HG03066 (cell line): ENCODE data around the gene FAM222B.
A peak's percentile ranks its signal among the peaks of the same experiment; 100 is the strongest.
"Not testable (repeated sequence)": the region's sequence is repeated elsewhere in the genome, so short reads cannot be mapped to it uniquely, and the experiment has no call there.

ENCODE experiments used
- ATAC-seq: cut with Tn5 transposase; IDR thresholded peaks from one replicate; pipeline ENCODE4 v1.9.1; 2021; ENCODE audit warnings: low read depth; ENCODE audit not compliant: unreplicated experiment

The FAM222B gene

DNA sequence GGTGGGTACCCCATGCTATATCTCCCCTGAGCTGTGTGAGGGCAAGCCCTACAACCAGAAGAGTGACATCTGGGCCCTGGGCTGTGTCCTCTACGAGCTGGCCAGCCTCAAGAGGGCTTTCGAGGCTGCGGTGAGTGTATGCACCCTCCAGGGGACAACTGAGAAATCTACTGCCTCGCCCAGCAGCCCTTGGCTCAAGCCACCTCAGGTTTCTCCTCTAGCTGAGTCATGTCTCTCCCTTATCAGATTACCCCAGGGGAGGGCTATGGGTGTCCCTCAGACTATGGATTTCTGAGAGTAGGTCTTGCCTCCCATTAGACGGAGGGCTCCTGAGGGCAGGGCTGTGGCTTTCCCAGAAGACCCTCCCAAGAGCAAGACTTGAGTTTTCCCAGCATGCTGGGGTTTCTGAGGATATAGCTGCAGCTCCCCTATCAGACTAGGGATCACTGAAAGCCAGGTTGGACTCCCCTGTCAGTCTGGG is 107.3 kb downstream of the FAM222B start:
- no peak for ATAC-seq

DNA sequence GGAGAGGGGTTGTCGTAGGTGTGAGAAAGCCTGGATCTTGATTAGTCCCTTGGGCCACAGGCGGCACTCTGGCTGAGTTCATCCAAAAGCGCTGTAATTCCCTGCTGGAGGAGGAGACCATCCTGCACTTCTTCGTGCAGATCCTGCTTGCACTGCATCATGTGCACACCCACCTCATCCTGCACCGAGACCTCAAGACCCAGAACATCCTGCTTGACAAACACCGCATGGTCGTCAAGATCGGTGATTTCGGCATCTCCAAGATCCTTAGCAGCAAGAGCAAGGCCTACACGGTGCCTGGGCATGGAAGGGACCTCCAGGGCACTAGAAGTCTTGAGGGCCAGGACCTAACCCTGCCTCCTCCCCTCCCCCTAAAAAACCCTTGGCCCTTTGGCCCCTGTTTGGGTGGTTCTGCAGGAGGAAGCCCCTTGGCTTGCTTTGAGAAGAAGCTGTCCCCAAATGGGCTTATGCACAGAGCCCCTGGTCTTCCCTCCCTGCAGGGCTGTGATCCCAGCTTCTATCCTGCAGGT is 107.8 kb downstream of the FAM222B start:
- no peak for ATAC-seq

DNA sequence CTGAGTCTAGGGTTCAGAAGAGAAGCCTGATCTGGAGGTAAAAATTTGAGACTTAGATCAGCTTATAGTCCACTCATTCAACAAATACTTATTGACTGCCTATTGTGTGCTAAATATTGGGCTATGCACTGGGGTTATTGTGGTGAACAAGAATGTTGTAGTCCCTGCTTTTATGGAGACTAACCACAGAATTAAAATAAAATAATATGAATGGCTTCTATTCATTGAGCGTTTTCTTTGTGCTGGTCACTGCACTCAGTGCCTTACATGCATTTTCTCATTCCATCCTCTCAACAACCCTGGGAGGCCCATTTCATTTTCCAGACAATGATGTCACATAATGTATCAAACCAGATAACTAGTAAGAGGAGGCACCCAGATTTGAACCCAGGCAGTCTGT is 109.2 kb downstream of the FAM222B start:
- ATAC-seq: no peak

DNA sequence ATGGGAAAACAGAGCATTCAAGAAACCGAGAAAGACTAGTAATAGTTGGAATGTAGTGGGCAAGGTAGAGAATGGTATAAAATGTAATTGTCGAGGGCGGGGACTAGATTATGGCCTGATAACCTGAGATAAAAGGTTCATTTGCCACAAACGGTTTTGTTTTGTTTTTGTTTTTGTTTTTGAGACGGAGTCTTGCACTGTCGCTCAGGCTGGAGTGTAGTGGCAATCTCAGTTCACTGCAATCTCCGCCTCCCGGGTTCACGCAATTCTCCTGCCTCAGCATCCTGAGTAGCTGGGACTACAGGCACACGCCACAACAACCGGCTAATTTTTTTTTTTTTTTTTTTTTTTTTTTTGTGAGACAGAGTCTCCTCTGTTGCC is 112.7 kb downstream of the FAM222B start:
- ATAC-seq: no peak

DNA sequence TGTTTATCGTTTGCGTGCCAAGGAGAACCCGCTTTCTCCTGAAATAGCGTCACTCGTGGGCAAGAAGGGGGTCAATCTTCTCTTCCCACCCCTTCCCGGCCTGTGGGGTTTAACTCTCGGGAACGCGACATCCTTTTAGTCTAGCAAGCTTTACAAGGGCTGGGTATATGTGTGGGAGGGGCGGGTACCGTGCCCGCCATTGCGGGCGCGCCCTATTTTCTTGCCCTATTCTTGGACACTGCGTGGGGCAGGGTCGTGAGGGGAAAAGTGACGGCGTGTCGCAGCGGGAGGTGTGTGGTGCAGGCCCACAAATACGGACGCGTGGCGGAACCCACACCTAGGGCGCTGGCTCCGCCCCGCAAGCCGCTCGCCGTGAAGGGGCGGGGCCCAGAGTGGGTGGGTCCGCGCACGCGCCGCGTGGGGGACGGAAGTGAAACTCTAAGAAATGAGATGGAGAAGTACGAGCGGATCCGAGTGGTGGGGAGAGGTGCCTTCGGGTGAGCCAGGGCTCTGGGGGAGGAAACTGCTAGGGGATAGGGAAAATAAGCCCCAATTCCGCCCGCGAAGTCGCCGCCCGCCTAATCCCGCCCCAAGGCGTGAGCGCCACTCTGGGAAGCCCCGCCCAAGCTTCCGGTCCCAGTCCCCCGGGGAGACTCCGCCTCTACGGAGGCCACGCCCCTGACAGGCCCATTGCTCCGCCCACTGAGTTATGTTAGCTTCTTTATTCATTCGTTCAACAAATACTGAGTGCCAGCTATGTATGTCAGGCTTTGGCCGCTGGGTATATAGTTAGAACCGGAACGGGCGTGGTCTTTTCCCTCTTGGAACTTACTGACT is 114.0 kb downstream of the FAM222B start, which contains the start of gene NEK8:
TSS of gene NEK8 (plus strand) at position 425 of the 837 bp plus-strand sequence. CDS start at position 451, 26 bp downstream.
- ATAC-seq: no peak

- peak; percentile 42 for ATAC-seq
Observed at GRCh38 chr17:28726627-28727491, 115.7 kb downstream of the FAM222B start.

- no peak for ATAC-seq
Observed at GRCh38 chr17:28726226-28726626, 116.4 kb downstream of the FAM222B start, which contains the start of gene TLCD1. Gene TLCD1, minus strand, starts transcription at chr17:28726233. Its CDS starts 136 bp downstream, at chr17:28726097.

- ATAC-seq: no peak
Observed at GRCh38 chr17:28725660-28726225, 116.8 kb downstream of the FAM222B start.

DNA sequence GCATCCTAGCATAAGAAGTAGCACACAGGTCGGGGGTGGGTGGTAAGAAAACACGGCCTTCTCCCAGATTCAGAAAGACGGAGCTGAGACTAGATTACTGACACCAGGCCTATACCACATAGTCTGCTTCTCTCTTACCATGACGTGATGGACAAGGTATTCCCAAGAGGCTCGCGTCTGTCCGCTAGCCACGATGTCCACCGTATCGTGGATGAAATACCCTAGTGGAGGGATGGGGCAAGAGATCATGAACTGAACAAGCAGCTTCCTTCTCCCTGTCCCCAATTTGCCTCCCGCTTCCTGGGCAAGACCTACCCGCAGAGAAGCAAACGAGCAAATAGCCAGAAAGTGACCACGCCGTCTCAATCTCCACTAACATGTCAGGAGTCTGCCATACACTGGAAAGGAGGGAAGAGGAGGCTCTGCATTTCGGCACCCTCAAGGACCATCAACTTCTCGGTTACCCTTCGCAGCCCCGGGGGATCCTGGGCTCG is 117.4 kb downstream of the FAM222B start:
- ATAC-seq: no peak

- ATAC-seq: no peak
Observed at GRCh38 chr17:28724500-28725165, 118.0 kb downstream of the FAM222B start.

DNA sequence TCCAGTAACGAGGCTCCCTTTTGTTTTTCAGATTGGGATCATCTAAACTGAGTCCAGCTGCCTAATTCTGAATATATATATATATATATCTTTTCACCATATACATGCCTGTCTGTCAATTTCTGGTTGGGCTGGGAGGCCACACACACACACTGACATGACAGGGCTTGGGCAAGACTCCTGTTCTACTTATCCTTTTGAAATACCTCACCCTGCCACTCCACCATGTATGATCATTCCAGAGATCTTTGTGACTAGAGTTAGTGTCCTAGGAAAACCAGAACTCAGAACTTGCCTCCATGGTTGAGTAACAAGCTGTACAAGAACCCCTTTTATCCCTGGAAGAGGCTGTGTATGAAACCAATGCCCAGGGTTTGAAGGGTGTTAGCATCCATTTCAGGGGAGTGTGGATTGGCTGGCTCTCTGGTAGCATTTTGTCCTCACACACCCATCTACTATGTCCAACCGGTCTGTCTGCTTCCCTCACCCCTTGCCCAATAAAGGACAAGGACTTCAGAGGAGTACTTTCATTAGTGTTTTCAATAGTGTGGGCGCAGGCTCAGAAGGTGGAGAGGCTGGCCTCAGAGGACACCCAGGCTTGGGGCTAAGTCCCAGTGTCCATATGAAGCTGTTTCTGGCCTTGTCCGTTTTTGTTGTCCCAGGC is 118.6 kb downstream of the FAM222B start:
- ATAC-seq: not testable (repeated sequence)

DNA sequence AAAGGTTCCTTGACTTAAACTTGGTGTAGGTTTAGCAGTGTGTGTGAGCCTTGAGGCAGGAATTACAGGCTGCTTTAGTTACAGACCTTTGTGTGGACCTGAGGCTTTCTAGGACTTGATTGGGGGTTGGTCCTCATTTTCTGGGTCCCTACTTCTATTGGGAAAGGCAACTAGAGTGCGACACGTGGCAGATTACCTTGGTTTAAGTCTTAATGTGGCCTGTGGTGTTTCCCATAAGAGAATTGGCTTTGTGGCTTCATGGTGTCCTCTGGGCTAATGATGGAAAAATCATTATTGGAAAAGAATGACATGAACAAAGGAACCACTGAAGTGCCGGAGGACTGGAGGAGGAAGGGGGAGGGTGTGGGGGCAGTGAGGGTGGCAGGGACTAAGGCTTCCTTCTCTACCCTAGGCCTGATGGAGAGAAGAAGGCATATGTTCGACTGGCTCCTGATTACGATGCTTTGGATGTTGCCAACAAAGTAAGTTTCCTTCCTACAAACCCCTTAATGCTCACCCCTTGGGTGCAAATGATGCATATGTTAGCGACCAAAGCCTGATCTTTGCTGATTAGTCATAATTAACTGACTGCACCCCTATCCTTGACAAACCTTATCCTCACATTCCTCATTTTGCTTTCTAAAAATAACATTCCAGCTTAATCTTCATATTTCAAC is 119.3 kb downstream of the FAM222B start:
- ATAC-seq: no peak

DNA sequence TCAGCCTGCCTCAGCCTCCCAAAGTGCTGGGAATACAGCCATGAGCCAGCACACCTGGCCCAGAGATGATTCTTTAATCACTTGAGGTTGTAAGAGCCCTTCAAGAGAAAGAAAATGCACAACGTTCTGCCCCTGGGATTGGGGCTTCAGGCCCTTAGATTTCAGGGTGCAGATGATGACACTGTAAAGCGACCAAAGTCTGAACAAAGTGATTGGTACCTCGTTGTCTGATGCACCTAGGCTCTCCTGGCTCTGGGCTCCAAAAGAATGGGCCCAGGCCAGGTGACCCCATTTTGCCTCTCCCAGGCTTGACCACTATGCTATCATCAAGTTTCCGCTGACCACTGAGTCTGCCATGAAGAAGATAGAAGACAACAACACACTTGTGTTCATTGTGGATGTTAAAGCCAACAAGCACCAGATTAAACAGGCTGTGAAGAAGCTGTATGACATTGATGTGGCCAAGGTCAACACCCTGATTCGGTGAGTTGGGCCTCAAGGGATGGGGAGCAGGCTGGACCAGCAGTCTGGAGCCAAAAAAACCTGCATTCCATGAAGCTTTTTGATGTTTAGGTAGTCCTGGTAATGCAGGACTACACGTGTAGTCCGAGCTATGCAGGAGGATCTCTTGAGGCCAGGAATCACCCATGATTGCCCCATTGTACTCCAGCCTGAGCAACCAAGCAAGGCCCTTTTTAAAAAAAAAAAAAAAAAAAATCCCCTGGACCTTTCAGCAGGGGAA is 120.0 kb downstream of the FAM222B start:
- no peak for ATAC-seq

GRCh38 chr17:28720997-28721329 is 121.6 kb downstream of the FAM222B start:
- ATAC-seq: not testable (repeated sequence)

DNA sequence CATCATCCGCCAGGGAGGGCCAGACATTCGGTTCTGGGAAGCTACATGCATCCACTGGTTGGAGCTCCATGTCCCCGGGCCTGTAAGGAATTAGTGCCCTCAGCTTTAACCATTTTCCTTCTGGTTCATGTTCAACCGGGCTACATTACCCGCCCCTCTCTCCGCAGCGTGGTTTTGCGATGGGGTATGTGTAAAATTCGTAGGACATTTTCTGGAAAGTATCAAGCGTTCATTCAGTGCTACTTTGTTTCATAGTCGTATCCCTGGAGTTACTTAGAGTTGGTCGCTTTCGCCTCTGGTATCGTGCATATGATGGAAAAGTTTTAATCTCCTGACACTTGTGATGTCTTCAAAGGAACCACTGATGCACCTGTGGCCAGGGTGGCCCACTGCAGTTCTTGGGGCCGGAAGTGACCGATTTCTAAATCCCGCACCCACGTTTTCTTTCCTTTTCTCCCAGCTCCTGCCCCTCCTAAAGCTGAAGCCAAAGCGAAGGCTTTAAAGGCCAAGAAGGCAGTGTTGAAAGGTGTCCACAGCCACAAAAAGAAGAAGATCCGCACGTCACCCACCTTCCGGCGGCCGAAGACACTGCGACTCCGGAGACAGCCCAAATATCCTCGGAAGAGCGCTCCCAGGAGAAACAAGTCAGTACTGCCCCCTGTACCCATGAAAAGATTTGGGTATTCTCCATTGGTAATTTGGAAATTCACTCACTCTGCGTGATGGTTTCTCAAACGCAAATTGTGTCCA is 122.2 kb downstream of the FAM222B start:
- no peak for ATAC-seq

DNA sequence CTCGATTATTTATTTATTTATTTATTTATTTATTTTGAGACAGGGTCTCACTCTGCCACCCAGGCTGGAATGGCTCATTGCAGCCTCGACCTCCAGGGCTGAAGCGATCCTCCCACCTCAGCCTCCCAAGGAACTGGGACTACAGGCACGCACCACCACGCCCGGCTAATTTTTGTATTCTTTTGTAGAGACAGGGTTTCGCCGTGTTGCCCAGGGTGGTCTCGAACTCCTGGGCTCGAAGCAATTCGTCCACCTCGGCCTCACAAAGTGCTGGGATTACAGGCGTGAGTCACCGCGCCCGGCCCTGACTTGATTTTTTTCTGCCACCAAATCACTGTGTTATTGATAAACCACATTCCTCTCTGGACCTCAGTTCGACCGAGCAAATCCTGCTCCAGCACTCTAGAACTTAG is 123.6 kb downstream of the FAM222B start:
- no peak for ATAC-seq

DNA sequence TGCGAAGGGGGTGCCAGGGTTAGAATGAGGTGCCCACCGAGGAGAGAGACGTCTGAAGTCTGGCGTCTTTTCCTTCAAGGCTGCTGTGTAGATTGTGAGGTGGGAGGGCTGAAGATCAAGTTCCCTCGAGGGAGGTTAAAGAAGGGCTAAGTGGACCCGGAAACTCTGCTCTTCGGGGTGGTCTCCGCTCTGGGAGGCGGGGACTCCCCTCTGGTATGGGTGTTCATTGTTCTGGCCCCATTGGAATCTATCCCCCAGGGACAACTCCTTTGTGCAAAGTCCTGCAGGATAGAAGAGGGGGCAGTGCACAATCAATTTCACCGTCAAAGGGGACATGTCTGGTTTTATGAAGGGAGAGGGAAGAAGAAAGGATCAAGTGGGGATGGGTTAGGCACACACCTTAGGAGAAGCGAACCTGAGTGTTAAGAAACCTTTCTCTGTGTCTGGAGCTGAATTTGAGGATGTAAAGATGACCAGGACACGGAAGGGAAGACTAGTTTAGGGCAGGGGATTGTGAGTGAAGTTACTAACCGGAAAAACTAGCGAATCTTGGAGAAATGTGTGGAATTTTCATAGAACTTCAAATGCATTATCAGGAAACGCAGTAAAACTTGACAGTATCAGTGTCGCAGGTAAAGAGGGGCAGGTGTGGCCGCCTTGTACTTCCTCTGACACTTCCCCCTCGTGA is 124.1 kb downstream of the FAM222B start:
- no peak for ATAC-seq
